ENCODE measurements around the gene CD300H.

The CD300H gene

GRCh38 chr17:74547736-74548135, 19.6 kb downstream of the CD300H start (continued):
- no peak for TF ChIP-seq POU6F1 (CRISPR knock-in tag; IDR thresholded peaks at IDR 0.05; ENCODE audit: borderline replicate concordance, low read depth)
- TF ChIP-seq ARNTL (CRISPR knock-in tag; IDR thresholded peaks at IDR 0.05; ENCODE audit: borderline replicate concordance, low read depth), result no peak
- no peak for TF ChIP-seq ZNF8 (CRISPR knock-in tag; IDR thresholded peaks at IDR 0.05)
- no peak for TF ChIP-seq TOX (CRISPR knock-in tag; IDR thresholded peaks at IDR 0.05; ENCODE audit: borderline replicate concordance)
- TF ChIP-seq CSRNP3 (CRISPR knock-in tag; IDR thresholded peaks at IDR 0.05), result no peak
- TF ChIP-seq ISL1 (CRISPR knock-in tag; IDR thresholded peaks at IDR 0.05), result no peak
- TF ChIP-seq OSR1 (CRISPR knock-in tag; IDR thresholded peaks at IDR 0.05), result no peak

GRCh38 chr17:74547264-74547663, 20.0 kb downstream of the CD300H start:
- ATAC-seq, result no peak
- no peak for TF ChIP-seq TCF4 (CRISPR knock-in tag; IDR thresholded peaks at IDR 0.05; ENCODE audit: borderline replicate concordance)
- no peak for TF ChIP-seq CREB5 (CRISPR knock-in tag; IDR thresholded peaks at IDR 0.05; ENCODE audit: low read depth)
- TF ChIP-seq ISL1 (CRISPR knock-in tag; IDR thresholded peaks at IDR 0.05), result no peak
- TF ChIP-seq ZC3H10 (CRISPR knock-in tag; IDR thresholded peaks at IDR 0.05), result no peak
- TF ChIP-seq ZFP30 (CRISPR knock-in tag; IDR thresholded peaks at IDR 0.05), result no peak
- TF ChIP-seq CSDC2 (CRISPR knock-in tag; IDR thresholded peaks at IDR 0.05), result no peak
- TF ChIP-seq PATZ1 (CRISPR knock-in tag; IDR thresholded peaks at IDR 0.05; ENCODE audit: borderline replicate concordance), result no peak

GRCh38 chr17:74546586-74546985, 20.7 kb downstream of the CD300H start:
- no peak for TF ChIP-seq CSDC2 (CRISPR knock-in tag; IDR thresholded peaks at IDR 0.05)
- TF ChIP-seq ZFP3 (CRISPR knock-in tag; IDR thresholded peaks at IDR 0.05), result no peak
- TF ChIP-seq PPARA (CRISPR knock-in tag; IDR thresholded peaks at IDR 0.05; ENCODE audit: borderline replicate concordance), result no peak
- TF ChIP-seq ZC3H10 (CRISPR knock-in tag; IDR thresholded peaks at IDR 0.05), result no peak
- TF ChIP-seq SNAI2 (CRISPR knock-in tag; IDR thresholded peaks at IDR 0.05), result no peak
- no peak for TF ChIP-seq BACH2 (CRISPR knock-in tag; IDR thresholded peaks at IDR 0.05; ENCODE audit: borderline replicate concordance)
- no peak for TF ChIP-seq ISL1 (CRISPR knock-in tag; IDR thresholded peaks at IDR 0.05)
- TF ChIP-seq OSR1 (CRISPR knock-in tag; IDR thresholded peaks at IDR 0.05), result no peak
- no peak for TF ChIP-seq TOX (CRISPR knock-in tag; IDR thresholded peaks at IDR 0.05; ENCODE audit: borderline replicate concordance)
- no peak for TF ChIP-seq CREB5 (CRISPR knock-in tag; IDR thresholded peaks at IDR 0.05; ENCODE audit: low read depth)
- TF ChIP-seq CSRNP3 (CRISPR knock-in tag; IDR thresholded peaks at IDR 0.05), result no peak
- TF ChIP-seq ZFP30 (CRISPR knock-in tag; IDR thresholded peaks at IDR 0.05), result no peak
- no peak for TF ChIP-seq TCF4 (CRISPR knock-in tag; IDR thresholded peaks at IDR 0.05; ENCODE audit: borderline replicate concordance)
- ATAC-seq, result no peak

- ATAC-seq, result no peak
- TF ChIP-seq GLIS3 (CRISPR knock-in tag; IDR thresholded peaks at IDR 0.05) (no peak), OSR1 (CRISPR knock-in tag; IDR thresholded peaks at IDR 0.05) (no peak), TSHZ2 (CRISPR knock-in tag; IDR thresholded peaks at IDR 0.05) (no peak), PATZ1 (CRISPR knock-in tag; IDR thresholded peaks at IDR 0.05; ENCODE audit: borderline replicate concordance) (no peak), ZFP3 (CRISPR knock-in tag; IDR thresholded peaks at IDR 0.05) (no peak), POU6F1 (CRISPR knock-in tag; IDR thresholded peaks at IDR 0.05; ENCODE audit: borderline replicate concordance, low read depth) (no peak)
Measured at GRCh38 chr17:74545843-74546230, 21.5 kb downstream of the CD300H start, which contains the start of gene CD300C. Gene CD300C, minus strand, starts transcription at chr17:74546115. Its CDS starts 333 bp downstream, at chr17:74545782.
